SK-N-SH treated with all-trans-retinoic acid at 6 μM for 48 hours (cell line): ENCODE data around the gene SIM2.

ENCODE experiments used
- BACH2 ChIP-seq: fragments of 250-450 bp; sonication (Bioruptor Pico); IDR thresholded peaks from 2 replicates; pipeline ENCODE4 v1.9.0; 2021; ENCODE audit warnings: mild to moderate bottlenecking, borderline replicate concordance
- CREB5 ChIP-seq: fragments of 250-450 bp; sonication (Bioruptor Pico); IDR thresholded peaks from 2 replicates; pipeline ENCODE4 v1.5.1; 2020; ENCODE audit warnings: low read depth, mild to moderate bottlenecking, moderate library complexity
- ESRRG ChIP-seq: fragments of 250-450 bp; sonication (Bioruptor Pico); IDR thresholded peaks from 2 replicates; pipeline ENCODE4 v1.6.1; 2021; ENCODE audit warnings: mild to moderate bottlenecking
- GLIS3 ChIP-seq: fragments of 250-450 bp; sonication (Bioruptor Pico); IDR thresholded peaks from 2 replicates; pipeline ENCODE4 v1.5.0; 2020; ENCODE audit warnings: mild to moderate bottlenecking, moderate library complexity
- OSR1 ChIP-seq: fragments of 250-450 bp; sonication (Bioruptor Pico); IDR thresholded peaks from 2 replicates; pipeline ENCODE4 v1.8.0; 2022; ENCODE audit warnings: moderate library complexity, mild to moderate bottlenecking, inconsistent platforms
- RARB ChIP-seq: fragments of 250-450 bp; sonication (Bioruptor Pico); IDR thresholded peaks from 2 replicates; pipeline ENCODE4 v1.8.0; 2021; ENCODE audit warnings: mild to moderate bottlenecking, moderate library complexity
- TCF4 ChIP-seq: fragments of 250-450 bp; sonication (Bioruptor Pico); IDR thresholded peaks from 2 replicates; pipeline ENCODE4 v1.8.0; 2021; ENCODE audit warnings: mild to moderate bottlenecking, moderate library complexity, borderline replicate concordance
- TOX ChIP-seq: fragments of 250-450 bp; sonication (Bioruptor Pico); IDR thresholded peaks from 2 replicates; pipeline ENCODE4 v1.8.0; 2021; ENCODE audit warnings: mild to moderate bottlenecking, moderate library complexity, borderline replicate concordance
- ZC3H10 ChIP-seq: fragments of 250-450 bp; sonication (Bioruptor Pico); IDR thresholded peaks from 2 replicates; pipeline ENCODE4 v1.5.1; 2021; ENCODE audit warnings: mild to moderate bottlenecking, moderate library complexity
- ZFP3 ChIP-seq: fragments of 250-450 bp; sonication (Bioruptor Pico); IDR thresholded peaks from 2 replicates; pipeline ENCODE4 v1.5.0; 2020; ENCODE audit warnings: mild to moderate bottlenecking, moderate library complexity
- ZFP30 ChIP-seq: fragments of 450-650 bp; formaldehyde crosslinking; IDR thresholded peaks from 2 replicates; pipeline ENCODE4 v1.5.0; 2022; ENCODE audit warnings: mild to moderate bottlenecking, moderate library complexity
- TF ChIP-seq, protein P1 (sequence below): fragments of 250-450 bp; sonication (Bioruptor Pico); IDR thresholded peaks from 2 replicates; pipeline ENCODE4 v1.8.0; 2020; ENCODE audit warnings: mild to moderate bottlenecking, moderate library complexity, borderline replicate concordance
- TF ChIP-seq, protein P2 (sequence below): fragments of 250-450 bp; sonication (Bioruptor Pico); IDR thresholded peaks from 2 replicates; pipeline ENCODE4 v1.5.0; 2020; ENCODE audit warnings: mild to moderate bottlenecking, moderate library complexity

GRCh38 chr21:36684957-36685714, 13.8 kb upstream of the SIM2 start:
- no peak for TF ChIP-seq TCF4 (CRISPR knock-in tag)
- TF ChIP-seq GLIS3, result no peak
- no peak for TF ChIP-seq ESRRG (CRISPR knock-in tag)
- no peak for TF ChIP-seq TOX
- no peak for TF ChIP-seq OSR1
- TF ChIP-seq ZC3H10, result no peak
- TF ChIP-seq ZFP3, result no peak
- no peak for TF ChIP-seq ZFP30
- no peak for TF ChIP-seq CREB5 (CRISPR knock-in tag)
- TF ChIP-seq, protein P1, sequence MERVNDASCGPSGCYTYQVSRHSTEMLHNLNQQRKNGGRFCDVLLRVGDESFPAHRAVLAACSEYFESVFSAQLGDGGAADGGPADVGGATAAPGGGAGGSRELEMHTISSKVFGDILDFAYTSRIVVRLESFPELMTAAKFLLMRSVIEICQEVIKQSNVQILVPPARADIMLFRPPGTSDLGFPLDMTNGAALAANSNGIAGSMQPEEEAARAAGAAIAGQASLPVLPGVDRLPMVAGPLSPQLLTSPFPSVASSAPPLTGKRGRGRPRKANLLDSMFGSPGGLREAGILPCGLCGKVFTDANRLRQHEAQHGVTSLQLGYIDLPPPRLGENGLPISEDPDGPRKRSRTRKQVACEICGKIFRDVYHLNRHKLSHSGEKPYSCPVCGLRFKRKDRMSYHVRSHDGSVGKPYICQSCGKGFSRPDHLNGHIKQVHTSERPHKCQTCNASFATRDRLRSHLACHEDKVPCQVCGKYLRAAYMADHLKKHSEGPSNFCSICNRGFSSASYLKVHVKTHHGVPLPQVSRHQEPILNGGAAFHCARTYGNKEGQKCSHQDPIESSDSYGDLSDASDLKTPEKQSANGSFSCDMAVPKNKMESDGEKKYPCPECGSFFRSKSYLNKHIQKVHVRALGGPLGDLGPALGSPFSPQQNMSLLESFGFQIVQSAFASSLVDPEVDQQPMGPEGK, result no peak
- TF ChIP-seq RARB (CRISPR knock-in tag), result no peak
- TF ChIP-seq BACH2 (CRISPR knock-in tag), result no peak
- TF ChIP-seq, protein P2, sequence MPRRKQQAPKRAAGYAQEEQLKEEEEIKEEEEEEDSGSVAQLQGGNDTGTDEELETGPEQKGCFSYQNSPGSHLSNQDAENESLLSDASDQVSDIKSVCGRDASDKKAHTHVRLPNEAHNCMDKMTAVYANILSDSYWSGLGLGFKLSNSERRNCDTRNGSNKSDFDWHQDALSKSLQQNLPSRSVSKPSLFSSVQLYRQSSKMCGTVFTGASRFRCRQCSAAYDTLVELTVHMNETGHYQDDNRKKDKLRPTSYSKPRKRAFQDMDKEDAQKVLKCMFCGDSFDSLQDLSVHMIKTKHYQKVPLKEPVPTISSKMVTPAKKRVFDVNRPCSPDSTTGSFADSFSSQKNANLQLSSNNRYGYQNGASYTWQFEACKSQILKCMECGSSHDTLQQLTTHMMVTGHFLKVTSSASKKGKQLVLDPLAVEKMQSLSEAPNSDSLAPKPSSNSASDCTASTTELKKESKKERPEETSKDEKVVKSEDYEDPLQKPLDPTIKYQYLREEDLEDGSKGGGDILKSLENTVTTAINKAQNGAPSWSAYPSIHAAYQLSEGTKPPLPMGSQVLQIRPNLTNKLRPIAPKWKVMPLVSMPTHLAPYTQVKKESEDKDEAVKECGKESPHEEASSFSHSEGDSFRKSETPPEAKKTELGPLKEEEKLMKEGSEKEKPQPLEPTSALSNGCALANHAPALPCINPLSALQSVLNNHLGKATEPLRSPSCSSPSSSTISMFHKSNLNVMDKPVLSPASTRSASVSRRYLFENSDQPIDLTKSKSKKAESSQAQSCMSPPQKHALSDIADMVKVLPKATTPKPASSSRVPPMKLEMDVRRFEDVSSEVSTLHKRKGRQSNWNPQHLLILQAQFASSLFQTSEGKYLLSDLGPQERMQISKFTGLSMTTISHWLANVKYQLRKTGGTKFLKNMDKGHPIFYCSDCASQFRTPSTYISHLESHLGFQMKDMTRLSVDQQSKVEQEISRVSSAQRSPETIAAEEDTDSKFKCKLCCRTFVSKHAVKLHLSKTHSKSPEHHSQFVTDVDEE (CRISPR knock-in tag), result no peak
